ENCODE data around the gene DDIAS.
"Not testable (repeated sequence)": the region's sequence is repeated elsewhere in the genome, so short reads cannot be mapped to it uniquely, and the experiment has no call there.

The DDIAS gene, protein sequence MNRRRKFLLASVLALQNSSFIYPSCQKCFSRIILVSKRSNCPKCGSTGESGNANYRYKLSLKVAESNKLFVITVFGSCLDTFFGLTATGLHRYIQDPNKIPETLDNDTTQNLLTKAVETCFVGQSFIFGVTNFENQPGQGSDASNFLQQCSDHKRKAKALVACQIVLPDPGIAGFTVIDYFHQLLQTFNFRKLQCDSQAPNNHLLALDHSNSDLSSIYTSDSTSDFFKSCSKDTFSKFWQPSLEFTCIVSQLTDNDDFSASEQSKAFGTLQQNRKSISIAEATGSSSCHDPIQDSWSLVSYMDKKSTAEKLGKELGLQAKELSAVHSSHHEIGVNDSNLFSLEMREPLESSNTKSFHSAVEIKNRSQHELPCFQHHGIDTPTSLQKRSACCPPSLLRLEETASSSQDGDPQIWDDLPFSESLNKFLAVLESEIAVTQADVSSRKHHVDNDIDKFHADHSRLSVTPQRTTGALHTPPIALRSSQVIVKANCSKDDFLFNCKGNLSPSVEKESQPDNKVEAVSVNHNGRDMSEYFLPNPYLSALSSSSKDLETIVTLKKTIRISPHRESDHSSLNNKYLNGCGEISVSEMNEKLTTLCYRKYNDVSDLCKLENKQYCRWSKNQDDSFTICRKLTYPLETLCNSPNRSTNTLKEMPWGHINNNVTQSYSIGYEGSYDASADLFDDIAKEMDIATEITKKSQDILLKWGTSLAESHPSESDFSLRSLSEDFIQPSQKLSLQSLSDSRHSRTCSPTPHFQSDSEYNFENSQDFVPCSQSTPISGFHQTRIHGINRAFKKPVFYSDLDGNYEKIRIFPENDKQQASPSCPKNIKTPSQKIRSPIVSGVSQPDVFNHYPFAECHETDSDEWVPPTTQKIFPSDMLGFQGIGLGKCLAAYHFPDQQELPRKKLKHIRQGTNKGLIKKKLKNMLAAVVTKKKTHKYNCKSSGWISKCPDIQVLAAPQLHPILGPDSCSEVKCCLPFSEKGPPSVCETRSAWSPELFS

GRCh38 chr11:82901165-82901921 lies at the start of gene DDIAS:
Gene DDIAS, plus strand, starts transcription at chr11:82901736. Its CDS starts 13,003 bp downstream, at chr11:82914739.
- Histone ChIP-seq H3K27me3 (ENCODE audit: low read depth) (no peaks in the 10 kb centered on the region), H3K36me3 (replicated peaks) (no peaks in the 10 kb centered on the region), H3K9me3 (no peaks in the 10 kb centered on the region), H3K4me3 (peak within 1 kb of the TSS; percentile 60), H3K4me1 (peaks cover 29% of the 10 kb centered on the region)
- in situ Hi-C loops (cut with MboI; ENCODE audit: low sequenced_read_pairs) = loop anchor here (10.0 kb wide), 1 partner anchor 253 kb away; the partner anchor contains the start of gene PCF11
- peak; percentile 96 to 98 for DNase-seq (ENCODE audit: low spot score in 2 of 2)

GRCh38 chr11:82854242-82854641 lies 47.3 kb upstream of the DDIAS start:
- H3K4me3 ChIP-seq = no peak overlapping the region
- no peaks in the 10 kb centered on the region for H3K36me3 ChIP-seq (replicated peaks)
- no peaks in the 10 kb centered on the region for H3K27me3 ChIP-seq (ENCODE audit: low read depth)
- DNase-seq (ENCODE audit: low spot score in 2 of 2) = no peak
- peaks cover 7% of the 10 kb centered on the region for H3K4me1 ChIP-seq
- H3K9me3 ChIP-seq = no peaks in the 10 kb centered on the region
- in situ Hi-C loops (cut with MboI; ENCODE audit: low sequenced_read_pairs) = loop anchor here (25.0 kb wide), 1 partner anchor 958 kb away; no protein-coding TSS in a partner anchor

GRCh38 chr11:82854916-82855315 lies 46.6 kb upstream of the DDIAS start:
- not testable (repeated sequence) for H3K36me3 ChIP-seq (replicated peaks); H3K4me3 ChIP-seq; H3K27me3 ChIP-seq (ENCODE audit: low read depth); H3K9me3 ChIP-seq; H3K4me1 ChIP-seq; DNase-seq (ENCODE audit: low spot score in 2 of 2)
- in situ Hi-C loops (cut with MboI; ENCODE audit: low sequenced_read_pairs) = loop anchor here (25.0 kb wide), 1 partner anchor 957 kb away; no protein-coding TSS in a partner anchor

DNA sequence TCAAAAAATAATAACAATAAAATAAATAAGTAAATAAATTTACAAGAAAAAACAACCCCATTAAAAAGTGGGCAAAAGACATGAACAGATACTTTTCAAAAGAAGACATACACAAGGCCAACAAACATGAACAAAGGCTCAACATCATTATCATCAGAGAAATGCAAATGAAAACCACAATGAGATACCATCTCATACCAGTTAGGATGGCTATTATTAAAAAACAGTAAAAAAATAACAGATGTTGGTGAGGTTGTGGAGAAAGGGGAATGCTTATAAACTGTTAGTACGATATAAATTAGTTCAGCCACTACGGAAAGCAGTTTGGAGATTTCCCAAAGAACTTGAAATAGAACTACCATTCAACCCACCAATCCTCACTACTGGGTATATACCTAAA lies 45.9 kb upstream of the DDIAS start:
- in situ Hi-C loops (cut with MboI; ENCODE audit: low sequenced_read_pairs) = loop anchor here (25.0 kb wide), 1 partner anchor 957 kb away; no protein-coding TSS in a partner anchor
- Histone ChIP-seq H3K4me1 (peaks cover 8% of the 10 kb centered on the region), H3K9me3 (no peaks in the 10 kb centered on the region), H3K4me3 (no peak overlapping the region), H3K27me3 (ENCODE audit: low read depth) (no peaks in the 10 kb centered on the region), H3K36me3 (replicated peaks) (no peaks in the 10 kb centered on the region)
- DNase-seq (ENCODE audit: low spot score in 2 of 2) = no peak

DNA sequence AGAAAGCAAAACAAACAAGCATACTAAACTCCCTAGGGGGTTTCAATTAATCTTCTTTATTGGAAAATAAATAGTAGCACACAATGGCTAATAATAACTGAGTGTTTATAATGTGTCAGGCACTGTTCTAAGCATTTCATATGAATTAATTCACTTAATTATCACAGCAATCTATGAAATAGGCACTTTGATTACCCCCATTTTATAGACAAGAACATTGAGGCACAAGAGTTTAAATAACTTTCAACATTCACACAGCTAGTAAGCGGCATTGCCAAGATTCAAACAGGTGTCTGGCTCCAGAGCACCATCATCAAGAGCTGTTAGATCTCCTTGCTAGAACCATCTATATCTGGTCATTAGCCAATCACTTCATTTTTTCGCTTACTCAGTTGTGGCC lies 44.4 kb upstream of the DDIAS start:
- Histone ChIP-seq H3K27me3 (ENCODE audit: low read depth) (no peaks in the 10 kb centered on the region), H3K9me3 (no peaks in the 10 kb centered on the region), H3K36me3 (replicated peaks) (no peaks in the 10 kb centered on the region), H3K4me1 (peaks cover 11% of the 10 kb centered on the region), H3K4me3 (no peak overlapping the region)
- no peak for DNase-seq (ENCODE audit: low spot score in 2 of 2)
- in situ Hi-C loops (cut with MboI; ENCODE audit: low sequenced_read_pairs) = loop anchor here (25.0 kb wide), 1 partner anchor 955 kb away; no protein-coding TSS in a partner anchor

DNA sequence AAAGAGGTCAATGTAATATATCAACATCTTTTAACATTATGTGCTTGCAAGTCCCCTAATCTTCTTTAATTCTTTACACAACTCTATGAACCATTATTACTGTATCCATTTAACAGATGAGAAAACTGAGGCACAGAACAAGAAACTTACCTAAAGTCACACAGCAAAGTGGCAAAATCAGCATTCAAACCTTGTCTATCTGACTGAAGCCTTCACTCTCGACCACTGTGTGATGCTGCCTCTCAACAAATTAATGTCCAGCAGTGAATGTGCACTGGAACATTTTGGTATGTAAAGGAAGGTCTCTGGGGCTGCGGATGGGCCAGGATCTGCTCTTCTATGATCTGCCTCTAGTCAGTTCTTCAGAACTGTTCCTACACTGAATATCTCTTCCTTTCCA lies 43.4 kb upstream of the DDIAS start:
- no peaks in the 10 kb centered on the region for H3K36me3 ChIP-seq (replicated peaks)
- no peaks in the 10 kb centered on the region for H3K9me3 ChIP-seq
- in situ Hi-C loops (cut with MboI; ENCODE audit: low sequenced_read_pairs) = loop anchor here (25.0 kb wide), 1 partner anchor 954 kb away; no protein-coding TSS in a partner anchor
- H3K27me3 ChIP-seq (ENCODE audit: low read depth) = no peaks in the 10 kb centered on the region
- DNase-seq (ENCODE audit: low spot score in 2 of 2) = no peak
- H3K4me3 ChIP-seq = no peak overlapping the region
- H3K4me1 ChIP-seq = peaks cover 11% of the 10 kb centered on the region

GRCh38 chr11:82858556-82859091 lies 42.9 kb upstream of the DDIAS start:
- in situ Hi-C loops (cut with MboI; ENCODE audit: low sequenced_read_pairs) = loop anchor here (25.0 kb wide), 1 partner anchor 954 kb away; no protein-coding TSS in a partner anchor
- Histone ChIP-seq H3K4me3 (no peak overlapping the region), H3K27me3 (ENCODE audit: low read depth) (no peaks in the 10 kb centered on the region), H3K36me3 (replicated peaks) (no peaks in the 10 kb centered on the region), H3K4me1 (peaks cover 11% of the 10 kb centered on the region), H3K9me3 (no peaks in the 10 kb centered on the region)
- peak; percentile 10 to 14 for DNase-seq (ENCODE audit: low spot score in 2 of 2)

DNA sequence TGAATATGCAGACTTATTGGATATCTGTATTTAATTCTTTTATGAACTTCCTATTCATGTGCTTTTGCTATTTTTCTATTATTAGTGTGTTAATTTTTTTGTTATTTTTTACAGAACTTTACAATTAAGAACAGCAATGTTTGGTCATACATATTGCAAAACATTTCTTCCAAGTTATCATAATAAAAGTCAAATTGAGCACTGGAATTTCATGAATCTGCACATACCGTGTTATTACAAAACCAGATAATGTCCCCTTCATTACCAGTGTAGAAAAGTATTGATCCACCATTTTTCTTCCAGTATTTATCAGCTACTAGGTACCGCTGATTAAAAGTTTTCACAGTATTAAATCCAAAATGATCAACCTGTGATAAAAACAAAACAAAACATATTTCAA lies 41.8 kb upstream of the DDIAS start:
- no peaks in the 10 kb centered on the region for H3K27me3 ChIP-seq (ENCODE audit: low read depth)
- no peak for DNase-seq (ENCODE audit: low spot score in 2 of 2)
- in situ Hi-C loops (cut with MboI; ENCODE audit: low sequenced_read_pairs) = loop anchor here (25.0 kb wide), 1 partner anchor 953 kb away; no protein-coding TSS in a partner anchor
- H3K4me1 ChIP-seq = peaks cover 17% of the 10 kb centered on the region
- no peaks in the 10 kb centered on the region for H3K36me3 ChIP-seq (replicated peaks)
- H3K9me3 ChIP-seq = no peaks in the 10 kb centered on the region
- no peak overlapping the region for H3K4me3 ChIP-seq

- H3K27me3 ChIP-seq (ENCODE audit: low read depth) = no peaks in the 10 kb centered on the region
- H3K4me3 ChIP-seq = no peak overlapping the region
- DNase-seq (ENCODE audit: low spot score in 2 of 2) = no peak
- in situ Hi-C loops (cut with MboI; ENCODE audit: low sequenced_read_pairs) = loop anchor here (25.0 kb wide), 1 partner anchor 950 kb away; no protein-coding TSS in a partner anchor
- H3K4me1 ChIP-seq = peaks cover 17% of the 10 kb centered on the region
- no peaks in the 10 kb centered on the region for H3K36me3 ChIP-seq (replicated peaks)
- H3K9me3 ChIP-seq = no peaks in the 10 kb centered on the region
These were observed 39.2 kb upstream of the DDIAS start for GRCh38 chr11:82862379-82862778.

GRCh38 chr11:82863209-82863608 lies 38.3 kb upstream of the DDIAS start:
- H3K9me3 ChIP-seq = no peaks in the 10 kb centered on the region
- H3K4me1 ChIP-seq = peaks cover 17% of the 10 kb centered on the region
- no peak overlapping the region for H3K4me3 ChIP-seq
- H3K27me3 ChIP-seq (ENCODE audit: low read depth) = no peaks in the 10 kb centered on the region
- in situ Hi-C loops (cut with MboI; ENCODE audit: low sequenced_read_pairs) = loop anchor here (25.0 kb wide), 1 partner anchor 949 kb away; no protein-coding TSS in a partner anchor
- H3K36me3 ChIP-seq (replicated peaks) = no peaks in the 10 kb centered on the region
- DNase-seq (ENCODE audit: low spot score in 2 of 2) = no peak

DNA sequence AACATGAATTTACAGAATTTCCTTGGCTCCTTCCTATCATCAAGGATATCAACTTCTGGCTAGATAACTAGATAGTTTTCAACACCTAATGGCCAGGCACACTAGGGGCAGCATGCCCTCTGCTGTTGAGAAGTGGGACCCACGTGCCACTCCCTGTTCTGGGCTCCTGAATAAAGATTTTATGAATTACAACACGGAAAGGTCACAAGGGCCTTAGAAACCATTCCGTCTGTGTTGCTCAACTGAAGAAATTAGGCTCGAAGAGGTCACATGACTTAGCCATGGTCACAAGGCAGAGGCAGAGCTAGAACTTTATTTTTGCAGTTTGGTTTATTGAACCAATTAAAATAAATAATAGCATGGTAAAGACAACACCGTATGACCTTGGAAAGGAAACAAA lies 37.3 kb upstream of the DDIAS start:
- in situ Hi-C loops (cut with MboI; ENCODE audit: low sequenced_read_pairs) = loop anchor here (25.0 kb wide), 1 partner anchor 948 kb away; no protein-coding TSS in a partner anchor
- H3K27me3 ChIP-seq (ENCODE audit: low read depth) = no peaks in the 10 kb centered on the region
- peak; percentile 66 to 69 for DNase-seq (ENCODE audit: low spot score in 2 of 2)

GRCh38 chr11:82865841-82866240 lies 35.7 kb upstream of the DDIAS start:
- no peaks in the 10 kb centered on the region for H3K36me3 ChIP-seq (replicated peaks)
- no peak for DNase-seq (ENCODE audit: low spot score in 2 of 2)
- in situ Hi-C loops (cut with MboI; ENCODE audit: low sequenced_read_pairs) = loop anchor here (5.0 to 25.0 kb wide), 2 partner anchors 144 to 946 kb away; no protein-coding TSS in a partner anchor

More for the DNA sequence above, 37.3 kb upstream of the DDIAS start:
- Histone ChIP-seq H3K4me3 (no peak overlapping the region), H3K9me3 (no peaks in the 10 kb centered on the region), H3K4me1 (peaks cover 10% of the 10 kb centered on the region), H3K36me3 (replicated peaks) (no peaks in the 10 kb centered on the region)

More at GRCh38 chr11:82865841-82866240, 35.7 kb upstream of the DDIAS start:
- peaks cover 9% of the 10 kb centered on the region for H3K4me1 ChIP-seq
- H3K4me3 ChIP-seq = no peak overlapping the region
- H3K27me3 ChIP-seq (ENCODE audit: low read depth) = no peaks in the 10 kb centered on the region
- no peaks in the 10 kb centered on the region for H3K9me3 ChIP-seq

Data from HAP-1 (cell line).